Stimulated activated CD8-positive, alpha-beta memory T cell treated with anti-CD3 and anti-CD28 coated beads, Interleukin-15, amount 100 ng/mL, for 4 hours (primary cell): ENCODE measurements around the gene PODN.
A peak's percentile ranks its signal among the peaks of the same experiment; 100 is the strongest.

Experiments
- DNase-seq, 2 donors: peaks; one replicate each; pipeline ENCODE4 v3.0.0-alpha.2; 2020; ENCODE audit warnings: low read depth in 2 of 2

PODN gene

GRCh38 chr1:53114581-53115400 is 52.8 kb downstream of the PODN start:
- no peak for DNase-seq

DNA sequence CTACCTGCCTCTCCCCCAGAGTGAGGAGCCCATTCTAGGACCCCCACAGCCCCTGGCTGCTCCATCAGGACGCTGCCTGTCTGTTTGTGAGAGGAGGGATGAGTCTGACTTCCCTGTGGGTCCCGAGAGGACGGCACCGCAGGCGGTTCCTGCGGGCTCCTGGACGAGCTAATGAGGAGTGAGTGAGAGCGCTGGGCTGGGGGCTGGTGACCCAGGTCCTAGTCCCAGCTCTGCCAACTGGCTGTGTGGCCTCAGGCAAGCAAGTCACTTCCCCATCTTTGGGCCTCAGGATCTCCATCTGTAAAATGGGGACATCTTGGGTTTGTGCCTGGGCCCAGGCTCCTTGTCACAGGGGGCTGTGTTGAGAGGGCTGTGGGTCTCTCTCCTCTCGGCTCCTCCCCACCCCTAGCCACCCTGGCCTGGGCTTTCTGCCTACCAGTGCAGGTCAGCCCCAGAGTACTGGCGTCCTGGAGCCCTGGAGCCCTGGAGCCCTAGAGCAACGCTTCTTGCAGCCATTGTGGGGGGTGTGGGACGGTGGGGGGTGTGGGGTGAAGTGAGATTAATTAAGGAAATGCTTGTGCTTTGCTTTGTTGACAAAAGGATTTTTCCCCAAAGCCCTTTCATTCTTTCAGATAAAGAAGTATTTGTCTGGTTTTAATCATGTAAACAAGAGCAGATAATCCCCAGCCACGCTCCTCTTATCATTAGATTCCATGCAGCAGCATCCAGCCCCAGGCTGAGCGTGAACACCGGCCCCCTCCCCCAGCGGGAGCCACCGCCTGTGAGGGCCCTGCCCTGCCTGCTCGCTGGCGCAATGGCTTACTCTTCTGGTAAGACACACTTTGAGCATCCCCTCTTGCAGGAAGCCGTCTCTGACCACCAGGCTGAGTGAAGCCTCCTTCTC is 53.6 kb downstream of the PODN start:
- no peak for DNase-seq

GRCh38 chr1:53116307-53116810 is 54.3 kb downstream of the PODN start:
- DNase-seq = no peak

DNA sequence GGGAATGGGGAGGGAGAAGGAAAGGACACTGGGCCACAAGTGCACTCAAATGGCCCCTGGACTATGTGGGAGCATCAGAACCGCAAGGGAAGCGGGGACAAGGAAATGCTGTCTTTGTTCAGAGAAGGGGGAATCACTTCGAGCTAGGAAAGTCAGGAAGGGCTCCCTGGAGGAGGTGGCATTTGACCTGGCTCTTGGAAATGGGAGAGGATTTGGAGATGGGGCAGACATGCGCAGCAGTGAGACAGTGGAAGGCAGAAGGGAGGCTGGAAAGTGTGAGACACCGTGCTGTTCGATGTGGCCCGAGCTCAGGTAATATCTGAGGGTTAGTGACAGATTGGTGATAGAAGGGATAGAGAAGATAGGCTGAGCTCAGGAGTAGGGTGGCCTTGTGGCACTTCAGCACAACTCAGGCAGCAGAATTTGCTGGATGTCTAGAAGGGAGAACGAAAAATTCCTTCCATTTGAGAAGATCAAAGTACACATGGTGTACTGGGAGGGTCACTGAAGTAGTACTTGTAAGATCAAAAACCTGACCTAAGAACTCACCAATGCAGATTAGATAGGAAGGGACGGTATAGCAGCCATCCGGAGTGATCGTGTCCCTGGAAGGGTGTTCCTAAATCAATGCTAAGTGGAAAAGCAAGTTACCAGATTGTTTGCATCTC is 55.1 kb downstream of the PODN start:
- no peak for DNase-seq

- DNase-seq = no peak
Measured at GRCh38 chr1:53117836-53118235, 55.8 kb downstream of the PODN start.

DNA sequence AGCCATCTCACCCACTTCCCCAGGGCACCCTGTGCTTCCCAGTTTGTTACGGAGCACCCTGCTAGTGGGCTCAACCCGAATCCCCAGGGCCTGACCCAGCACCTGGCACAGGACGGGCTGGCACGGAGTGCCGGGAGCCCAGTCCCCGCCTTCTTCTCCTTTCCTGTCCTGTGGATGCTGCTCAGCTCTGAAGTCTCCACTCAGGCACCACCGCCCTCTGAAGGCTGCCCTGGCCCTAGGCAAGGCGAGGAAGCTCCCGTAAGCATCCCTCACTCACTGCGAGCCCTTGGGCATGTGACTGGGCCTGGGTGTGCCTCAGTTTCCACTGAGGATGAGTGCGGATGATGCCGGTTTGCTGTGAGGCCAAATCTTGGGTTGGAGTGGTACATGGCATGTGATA is 58.6 kb downstream of the PODN start:
- DNase-seq = no peak

- no peak for DNase-seq
Measured at GRCh38 chr1:53121319-53122172, 59.5 kb downstream of the PODN start.

- DNase-seq = no peak
Measured at GRCh38 chr1:53122201-53122885, 60.3 kb downstream of the PODN start.

DNA sequence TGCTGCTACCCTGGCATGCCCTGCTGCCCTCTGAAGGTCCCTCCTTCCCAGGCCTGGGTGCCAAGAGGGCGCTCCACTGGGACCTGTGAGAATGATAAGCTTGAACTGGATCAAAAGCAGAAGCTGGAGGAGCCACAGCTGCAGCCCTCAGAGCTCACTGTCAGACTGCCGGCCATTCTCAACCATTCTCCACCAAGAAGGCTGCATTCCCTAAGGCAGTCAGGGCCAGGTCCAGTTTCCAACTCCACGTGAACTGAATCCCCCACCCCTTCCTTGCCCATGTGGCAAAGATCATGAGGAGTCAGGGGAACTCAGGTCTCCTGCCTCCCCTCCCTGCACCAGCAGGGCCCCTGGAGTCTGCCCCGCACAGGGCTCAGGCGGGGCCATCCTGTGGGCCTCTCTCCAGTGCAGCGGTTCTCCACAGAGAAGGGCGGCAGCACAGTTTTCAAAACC is 61.0 kb downstream of the PODN start:
- no peak for DNase-seq

DNA sequence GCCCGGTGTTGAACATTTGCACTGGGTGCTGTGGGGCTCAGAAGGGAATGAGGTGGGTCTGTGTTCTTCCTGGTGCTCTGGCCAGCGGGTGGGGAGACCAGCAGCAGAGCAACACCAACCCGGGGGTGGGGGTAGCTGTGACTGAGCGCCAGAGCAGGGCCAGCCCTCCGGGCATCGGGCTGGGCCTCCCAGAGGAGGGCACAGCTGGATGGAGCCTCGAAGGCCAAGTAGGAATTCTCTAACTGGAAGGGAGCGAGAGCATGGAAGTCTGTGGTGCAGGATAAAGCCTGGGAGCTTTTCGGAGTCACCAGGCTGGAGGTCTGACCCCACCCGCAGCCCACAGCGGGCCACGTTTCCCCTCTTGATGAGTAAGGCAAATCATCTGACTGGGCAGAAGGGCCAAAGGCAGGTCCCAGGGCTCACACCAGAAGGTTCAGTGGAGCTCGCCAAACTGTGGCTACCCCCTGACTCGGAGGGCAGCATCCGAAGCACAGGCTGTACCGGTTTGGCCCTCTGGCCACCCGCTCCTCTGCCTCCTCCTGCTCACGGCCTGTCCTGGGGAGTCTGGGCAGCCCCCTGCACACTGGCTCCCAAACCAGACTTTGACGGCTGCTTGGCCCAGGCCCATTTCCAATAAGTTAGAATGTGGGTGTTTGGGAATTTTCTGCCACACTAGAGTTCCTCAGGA is 61.6 kb downstream of the PODN start:
- DNase-seq = no peak

DNA sequence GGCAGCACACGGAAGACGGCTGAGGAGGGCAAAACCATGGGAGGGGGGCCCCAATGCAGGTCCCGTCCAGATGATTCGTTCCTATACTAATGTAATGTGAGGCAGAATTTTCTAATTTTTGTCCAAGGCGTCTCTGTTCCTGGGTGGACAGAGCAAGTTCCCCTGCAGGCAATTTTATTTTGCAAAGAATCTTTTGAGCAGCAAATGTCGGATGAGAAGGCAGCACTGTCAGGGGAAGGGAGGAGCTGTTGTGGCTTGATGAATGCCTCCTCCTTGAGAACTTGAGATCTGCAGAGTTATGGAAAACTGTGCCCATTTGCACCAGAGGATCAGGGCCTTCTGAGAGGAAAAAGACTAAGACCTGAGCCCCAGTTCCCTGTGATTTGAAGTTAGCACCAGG is 63.1 kb downstream of the PODN start:
- no peak for DNase-seq

- DNase-seq = no peak
Measured at GRCh38 chr1:53125623-53126360, 63.8 kb downstream of the PODN start.

DNA sequence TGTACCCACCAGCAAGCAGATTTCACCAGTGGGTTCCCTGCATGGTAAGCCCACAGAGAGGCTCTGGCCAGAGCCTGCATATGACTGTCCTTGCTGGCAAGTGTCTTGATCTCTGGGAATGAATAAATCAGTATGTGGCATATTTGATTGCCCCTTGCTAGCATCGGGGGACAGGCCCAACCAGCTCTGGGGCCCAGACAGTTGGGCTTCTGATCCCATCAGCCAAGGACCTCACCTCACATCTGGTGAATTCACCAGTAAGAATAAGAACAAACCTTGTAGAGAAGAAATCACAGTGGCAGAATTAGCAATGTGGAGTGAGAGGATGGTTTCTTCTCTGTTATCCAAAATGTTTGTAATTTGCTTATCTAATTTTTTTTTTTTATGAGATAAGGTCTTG is 64.5 kb downstream of the PODN start:
- DNase-seq = no peak

- peak in 1 of 2 donors; percentile 9 for DNase-seq
Measured at GRCh38 chr1:53127546-53127945, 65.5 kb downstream of the PODN start.

- DNase-seq = no peak
Measured at GRCh38 chr1:53128401-53128800, 66.4 kb downstream of the PODN start.

- DNase-seq = no peak
Measured at GRCh38 chr1:53129891-53130597, 68.0 kb downstream of the PODN start.

GRCh38 chr1:53130598-53130877 is 68.5 kb downstream of the PODN start:
- DNase-seq = no peak

GRCh38 chr1:53130878-53131589 is 69.0 kb downstream of the PODN start:
- DNase-seq = no peak
